Measurements from ENCODE around the gene CCPG1. TPM values are rescaled to one million over a fixed set of nuclear protein-coding genes. Genes with fewer than 3 reads are reported as not detected.

CCPG1 gene
- total RNA-seq, 1 experiment from 2014 or later: 17.1 TPM

DNA sequence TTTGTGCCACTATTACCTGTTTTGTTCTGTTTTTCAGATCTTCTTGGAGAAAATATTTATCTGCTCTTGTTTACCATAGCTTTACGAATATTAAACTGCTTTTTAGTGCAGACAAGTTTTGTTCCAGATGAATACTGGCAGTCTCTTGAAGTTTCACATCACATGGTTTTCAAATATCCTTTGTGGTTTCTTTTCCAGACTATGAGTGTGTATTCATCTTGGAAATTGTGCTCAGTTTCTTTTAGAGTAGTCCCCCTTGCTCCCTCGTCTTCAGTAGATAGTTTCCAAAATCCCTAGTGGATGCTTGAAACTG, 88.0 kb downstream of the CCPG1 start:
- no peaks in the 10 kb centered on the region for H3K9me3 Mint-ChIP-seq
- H3K27me3 Mint-ChIP-seq (ENCODE audit: low read depth): no peaks in the 10 kb centered on the region
- H3K36me3 Mint-ChIP-seq: 0 out of 2 replicates have a peak, but pooled peaks cover 3% of the 10 kb centered on the region
- peak overlapping the region; percentile 22; the same call in 1 of the 2 replicates for H3K4me3 Mint-ChIP-seq
- no peak for ATAC-seq
- CTCF ChIA-PET: interaction anchor here (2.8 kb wide), 1 partner anchor 88 kb away, joined by 19 read pairs; the partner anchor contains the start of genes CCPG1 and PIERCE2
- H3K4me1 Mint-ChIP-seq: peaks cover 32% of the 10 kb centered on the region
- no peak for DNase-seq (ENCODE audit: low spot score)
- TF ChIP-seq CBFB (CRISPR knock-in tag; IDR thresholded peaks at IDR 0.05; ENCODE audit: low read depth): no peak
- TF ChIP-seq, protein P1, sequence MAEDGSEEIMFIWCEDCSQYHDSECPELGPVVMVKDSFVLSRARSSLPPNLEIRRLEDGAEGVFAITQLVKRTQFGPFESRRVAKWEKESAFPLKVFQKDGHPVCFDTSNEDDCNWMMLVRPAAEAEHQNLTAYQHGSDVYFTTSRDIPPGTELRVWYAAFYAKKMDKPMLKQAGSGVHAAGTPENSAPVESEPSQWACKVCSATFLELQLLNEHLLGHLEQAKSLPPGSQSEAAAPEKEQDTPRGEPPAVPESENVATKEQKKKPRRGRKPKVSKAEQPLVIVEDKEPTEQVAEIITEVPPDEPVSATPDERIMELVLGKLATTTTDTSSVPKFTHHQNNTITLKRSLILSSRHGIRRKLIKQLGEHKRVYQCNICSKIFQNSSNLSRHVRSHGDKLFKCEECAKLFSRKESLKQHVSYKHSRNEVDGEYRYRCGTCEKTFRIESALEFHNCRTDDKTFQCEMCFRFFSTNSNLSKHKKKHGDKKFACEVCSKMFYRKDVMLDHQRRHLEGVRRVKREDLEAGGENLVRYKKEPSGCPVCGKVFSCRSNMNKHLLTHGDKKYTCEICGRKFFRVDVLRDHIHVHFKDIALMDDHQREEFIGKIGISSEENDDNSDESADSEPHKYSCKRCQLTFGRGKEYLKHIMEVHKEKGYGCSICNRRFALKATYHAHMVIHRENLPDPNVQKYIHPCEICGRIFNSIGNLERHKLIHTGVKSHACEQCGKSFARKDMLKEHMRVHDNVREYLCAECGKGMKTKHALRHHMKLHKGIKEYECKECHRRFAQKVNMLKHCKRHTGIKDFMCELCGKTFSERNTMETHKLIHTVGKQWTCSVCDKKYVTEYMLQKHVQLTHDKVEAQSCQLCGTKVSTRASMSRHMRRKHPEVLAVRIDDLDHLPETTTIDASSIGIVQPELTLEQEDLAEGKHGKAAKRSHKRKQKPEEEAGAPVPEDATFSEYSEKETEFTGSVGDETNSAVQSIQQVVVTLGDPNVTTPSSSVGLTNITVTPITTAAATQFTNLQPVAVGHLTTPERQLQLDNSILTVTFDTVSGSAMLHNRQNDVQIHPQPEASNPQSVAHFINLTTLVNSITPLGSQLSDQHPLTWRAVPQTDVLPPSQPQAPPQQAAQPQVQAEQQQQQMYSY (CRISPR knock-in tag; IDR thresholded peaks at IDR 0.05): no peak
- TF ChIP-seq ZNF423 (CRISPR knock-in tag; IDR thresholded peaks at IDR 0.05): no peak
- TF ChIP-seq, protein P2, sequence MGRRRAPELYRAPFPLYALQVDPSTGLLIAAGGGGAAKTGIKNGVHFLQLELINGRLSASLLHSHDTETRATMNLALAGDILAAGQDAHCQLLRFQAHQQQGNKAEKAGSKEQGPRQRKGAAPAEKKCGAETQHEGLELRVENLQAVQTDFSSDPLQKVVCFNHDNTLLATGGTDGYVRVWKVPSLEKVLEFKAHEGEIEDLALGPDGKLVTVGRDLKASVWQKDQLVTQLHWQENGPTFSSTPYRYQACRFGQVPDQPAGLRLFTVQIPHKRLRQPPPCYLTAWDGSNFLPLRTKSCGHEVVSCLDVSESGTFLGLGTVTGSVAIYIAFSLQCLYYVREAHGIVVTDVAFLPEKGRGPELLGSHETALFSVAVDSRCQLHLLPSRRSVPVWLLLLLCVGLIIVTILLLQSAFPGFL (CRISPR knock-in tag; IDR thresholded peaks at IDR 0.05; ENCODE audit: borderline replicate concordance): no peak
- TF ChIP-seq, protein P3, sequence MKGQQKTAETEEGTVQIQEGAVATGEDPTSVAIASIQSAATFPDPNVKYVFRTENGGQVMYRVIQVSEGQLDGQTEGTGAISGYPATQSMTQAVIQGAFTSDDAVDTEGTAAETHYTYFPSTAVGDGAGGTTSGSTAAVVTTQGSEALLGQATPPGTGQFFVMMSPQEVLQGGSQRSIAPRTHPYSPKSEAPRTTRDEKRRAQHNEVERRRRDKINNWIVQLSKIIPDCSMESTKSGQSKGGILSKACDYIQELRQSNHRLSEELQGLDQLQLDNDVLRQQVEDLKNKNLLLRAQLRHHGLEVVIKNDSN (CRISPR knock-in tag; IDR thresholded peaks at IDR 0.05): no peak
- no peak for TF ChIP-seq MXD4 (CRISPR knock-in tag; IDR thresholded peaks at IDR 0.05; ENCODE audit: borderline replicate concordance)
- no peak for TF ChIP-seq FOXK1 (CRISPR knock-in tag; IDR thresholded peaks at IDR 0.05)
- no peak for TF ChIP-seq NR2C2 (CRISPR knock-in tag; IDR thresholded peaks at IDR 0.05)
- no peak for TF ChIP-seq SOX15 (CRISPR knock-in tag; IDR thresholded peaks at IDR 0.05)
- no peak for TF ChIP-seq NFYB (CRISPR knock-in tag; conservative IDR thresholded peaks at IDR 0.05; ENCODE audit: low read depth)
- TF ChIP-seq, protein P4, sequence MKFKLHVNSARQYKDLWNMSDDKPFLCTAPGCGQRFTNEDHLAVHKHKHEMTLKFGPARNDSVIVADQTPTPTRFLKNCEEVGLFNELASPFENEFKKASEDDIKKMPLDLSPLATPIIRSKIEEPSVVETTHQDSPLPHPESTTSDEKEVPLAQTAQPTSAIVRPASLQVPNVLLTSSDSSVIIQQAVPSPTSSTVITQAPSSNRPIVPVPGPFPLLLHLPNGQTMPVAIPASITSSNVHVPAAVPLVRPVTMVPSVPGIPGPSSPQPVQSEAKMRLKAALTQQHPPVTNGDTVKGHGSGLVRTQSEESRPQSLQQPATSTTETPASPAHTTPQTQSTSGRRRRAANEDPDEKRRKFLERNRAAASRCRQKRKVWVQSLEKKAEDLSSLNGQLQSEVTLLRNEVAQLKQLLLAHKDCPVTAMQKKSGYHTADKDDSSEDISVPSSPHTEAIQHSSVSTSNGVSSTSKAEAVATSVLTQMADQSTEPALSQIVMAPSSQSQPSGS (CRISPR knock-in tag; IDR thresholded peaks at IDR 0.05; ENCODE audit: borderline replicate concordance, low read depth): no peak
- TF ChIP-seq, protein P5, sequence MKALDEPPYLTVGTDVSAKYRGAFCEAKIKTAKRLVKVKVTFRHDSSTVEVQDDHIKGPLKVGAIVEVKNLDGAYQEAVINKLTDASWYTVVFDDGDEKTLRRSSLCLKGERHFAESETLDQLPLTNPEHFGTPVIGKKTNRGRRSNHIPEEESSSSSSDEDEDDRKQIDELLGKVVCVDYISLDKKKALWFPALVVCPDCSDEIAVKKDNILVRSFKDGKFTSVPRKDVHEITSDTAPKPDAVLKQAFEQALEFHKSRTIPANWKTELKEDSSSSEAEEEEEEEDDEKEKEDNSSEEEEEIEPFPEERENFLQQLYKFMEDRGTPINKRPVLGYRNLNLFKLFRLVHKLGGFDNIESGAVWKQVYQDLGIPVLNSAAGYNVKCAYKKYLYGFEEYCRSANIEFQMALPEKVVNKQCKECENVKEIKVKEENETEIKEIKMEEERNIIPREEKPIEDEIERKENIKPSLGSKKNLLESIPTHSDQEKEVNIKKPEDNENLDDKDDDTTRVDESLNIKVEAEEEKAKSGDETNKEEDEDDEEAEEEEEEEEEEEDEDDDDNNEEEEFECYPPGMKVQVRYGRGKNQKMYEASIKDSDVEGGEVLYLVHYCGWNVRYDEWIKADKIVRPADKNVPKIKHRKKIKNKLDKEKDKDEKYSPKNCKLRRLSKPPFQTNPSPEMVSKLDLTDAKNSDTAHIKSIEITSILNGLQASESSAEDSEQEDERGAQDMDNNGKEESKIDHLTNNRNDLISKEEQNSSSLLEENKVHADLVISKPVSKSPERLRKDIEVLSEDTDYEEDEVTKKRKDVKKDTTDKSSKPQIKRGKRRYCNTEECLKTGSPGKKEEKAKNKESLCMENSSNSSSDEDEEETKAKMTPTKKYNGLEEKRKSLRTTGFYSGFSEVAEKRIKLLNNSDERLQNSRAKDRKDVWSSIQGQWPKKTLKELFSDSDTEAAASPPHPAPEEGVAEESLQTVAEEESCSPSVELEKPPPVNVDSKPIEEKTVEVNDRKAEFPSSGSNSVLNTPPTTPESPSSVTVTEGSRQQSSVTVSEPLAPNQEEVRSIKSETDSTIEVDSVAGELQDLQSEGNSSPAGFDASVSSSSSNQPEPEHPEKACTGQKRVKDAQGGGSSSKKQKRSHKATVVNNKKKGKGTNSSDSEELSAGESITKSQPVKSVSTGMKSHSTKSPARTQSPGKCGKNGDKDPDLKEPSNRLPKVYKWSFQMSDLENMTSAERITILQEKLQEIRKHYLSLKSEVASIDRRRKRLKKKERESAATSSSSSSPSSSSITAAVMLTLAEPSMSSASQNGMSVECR (CRISPR knock-in tag; IDR thresholded peaks at IDR 0.05; ENCODE audit: borderline replicate concordance): no peak
- POLR2A ChIA-PET: interaction anchor here (1.5 kb wide), 1 partner anchor 88 kb away, joined by 5 read pairs; the partner anchor contains the start of genes CCPG1 and PIERCE2
- H3K27ac Mint-ChIP-seq: no peak overlapping the region
